Endodermal cell (in vitro differentiated cells): ENCODE data around the gene CALML5. TPM values are rescaled to one million over a fixed set of nuclear protein-coding genes. Genes with fewer than 3 reads are reported as not detected.

Experiments
- DNase-seq: peaks from one replicate; pipeline ENCODE4 v3.0.0-alpha.2; 2017
- H3K27ac ChIP-seq: 2 replicates; pipeline ENCODE4 v1.5.1; 2013; ENCODE audit warnings: mild to moderate bottlenecking, low read depth, low read length, moderate library complexity
- H3K27me3 ChIP-seq: 2 replicates; pipeline ENCODE4 v1.6.1; 2013; ENCODE audit warnings: mild to moderate bottlenecking, low read length, moderate library complexity; ENCODE audit not compliant: insufficient read depth, control insufficient read depth, poor library complexity, severe bottlenecking
- H3K36me3 ChIP-seq: 2 replicates; pipeline ENCODE4 v1.7.0; 2013; ENCODE audit warnings: mild to moderate bottlenecking, low read length, moderate library complexity; ENCODE audit not compliant: control insufficient read depth, insufficient read depth
- H3K4me1 ChIP-seq: one replicate; pipeline ENCODE4 v1.7.0; 2013; ENCODE audit warnings: low read length; ENCODE audit not compliant: control insufficient read depth, insufficient read depth
- H3K4me3 ChIP-seq: 2 replicates; pipeline ENCODE4 v1.5.1; 2013; ENCODE audit warnings: mild to moderate bottlenecking, low read length, moderate library complexity
- H3K9ac ChIP-seq: 2 replicates; pipeline ENCODE4 v1.6.1; 2013; ENCODE audit warnings: mild to moderate bottlenecking, low read length, moderate library complexity; ENCODE audit not compliant: poor library complexity, severe bottlenecking; ENCODE audit errors: extremely low read depth
- H3K9me3 ChIP-seq: 2 replicates; pipeline ENCODE4 v1.6.1; 2013; ENCODE audit warnings: mild to moderate bottlenecking, low read length, moderate library complexity; ENCODE audit not compliant: control insufficient read depth
- H3K27ac Mint-ChIP-seq: 2 replicates; pipeline ENCODE4 v1.8.0; 2020; ENCODE audit warnings: mixed read lengths
- H3K27me3 Mint-ChIP-seq: 2 replicates; pipeline ENCODE4 v1.8.0; 2021; ENCODE audit warnings: mild to moderate bottlenecking, mixed read lengths; ENCODE audit not compliant: insufficient read depth
- H3K36me3 Mint-ChIP-seq: 2 replicates; pipeline ENCODE4 v1.8.0; 2020; ENCODE audit warnings: low read depth, mixed read lengths
- H3K4me1 Mint-ChIP-seq: 2 replicates; pipeline ENCODE4 v1.8.0; 2020; ENCODE audit warnings: mixed read lengths
- H3K4me3 Mint-ChIP-seq: 2 replicates; pipeline ENCODE4 v1.8.0; 2020; ENCODE audit warnings: mild to moderate bottlenecking, moderate library complexity, mixed read lengths
- H3K9me3 Mint-ChIP-seq: 2 replicates; pipeline ENCODE4 v1.8.0; 2020; ENCODE audit warnings: mild to moderate bottlenecking, mixed read lengths
- CTCF ChIP-seq: fragments of 200-600 bp; sonication (generic); conservative IDR thresholded peaks from 2 replicates; pipeline ENCODE4 v1.5.0; 2021; ENCODE audit warnings: antibody characterized with exemption, mild to moderate bottlenecking
- WGBS, 2 experiments: methylation state at CpG; one replicate each; pipeline versions ENCODE4 v1.1.5 to v1.1.7; 2013; ENCODE audit warnings: missing lambda C conversion rate in 2 of 2, mixed read lengths in 1 of 2; ENCODE audit not compliant: insufficient coverage in 1 of 2, insufficient read length in 1 of 2; 5-methylcytosine and 5-hydroxymethylcytosine counted together
- total RNA-seq, 2 donors: library from RNA; stranded (reverse); fragmentation: NEBNext Ultra II Directional in 1 of 2; extraction: Animal tissue kit (Norgen Biotek cat#: 25700) in 1 of 2; gene quantifications; 2 replicates in 1 of 2; 3 replicates in 1 of 2; pipeline ENCODE4 v1.2.1, GENCODE V29; 2021

Gene CALML5
- total RNA-seq, 2 donors from 2014 or later, result not detected

- Histone ChIP-seq H3K9me3 (no peaks in the 10 kb centered on the region), H3K27me3 (no peaks in the 10 kb centered on the region), H3K4me3 (no peak overlapping the region), H3K9ac (no peak overlapping the region), H3K27ac (no peak overlapping the region), H3K4me1 (peaks cover 10% of the 10 kb centered on the region), H3K36me3 (no peaks in the 10 kb centered on the region)
- H3K36me3 Mint-ChIP-seq, result no peaks in the 10 kb centered on the region
- 95 to 97% methylated on average over 5 to 7 of the region's 7 CpGs for WGBS, 2 experiments
- peaks cover 5% of the 10 kb centered on the region for H3K9me3 Mint-ChIP-seq
- H3K27ac Mint-ChIP-seq, result no peak overlapping the region
- H3K4me3 Mint-ChIP-seq, result no peak overlapping the region
- DNase-seq, result peak; percentile 32
- no peaks in the 10 kb centered on the region for H3K27me3 Mint-ChIP-seq
- TF ChIP-seq CTCF, result no peak
- peaks cover 13% of the 10 kb centered on the region for H3K4me1 Mint-ChIP-seq
Observed at GRCh38 chr10:5536486-5537081, 37.2 kb upstream of the CALML5 start.

GRCh38 chr10:5534880-5535856 lies 35.8 kb upstream of the CALML5 start:
- DNase-seq, result peak; percentile 12
- H3K4me1 ChIP-seq, result peaks cover 10% of the 10 kb centered on the region
- no peaks in the 10 kb centered on the region for H3K9me3 Mint-ChIP-seq
- H3K27me3 ChIP-seq, result no peaks in the 10 kb centered on the region
- H3K27ac ChIP-seq, result no peak overlapping the region
- no peak overlapping the region for H3K9ac ChIP-seq
- H3K4me1 Mint-ChIP-seq, result peaks cover 13% of the 10 kb centered on the region
- no peak overlapping the region for H3K4me3 Mint-ChIP-seq
- TF ChIP-seq CTCF, result no peak
- no peaks in the 10 kb centered on the region for H3K9me3 ChIP-seq
- H3K27ac Mint-ChIP-seq, result no peak overlapping the region
- no peaks in the 10 kb centered on the region for H3K36me3 ChIP-seq
- no peaks in the 10 kb centered on the region for H3K36me3 Mint-ChIP-seq
- H3K4me3 ChIP-seq, result no peak overlapping the region
- peaks cover 1% of the 10 kb centered on the region for H3K27me3 Mint-ChIP-seq
- WGBS, 2 experiments, result 88 to 90% methylated on average over 5 to 8 of the region's 8 CpGs

GRCh38 chr10:5534051-5534821 lies 34.9 kb upstream of the CALML5 start:
- Histone ChIP-seq H3K4me1 (peaks cover 10% of the 10 kb centered on the region), H3K9ac (no peak overlapping the region), H3K4me3 (no peak overlapping the region), H3K36me3 (no peaks in the 10 kb centered on the region), H3K27me3 (no peaks in the 10 kb centered on the region), H3K9me3 (no peaks in the 10 kb centered on the region), H3K27ac (no peak overlapping the region)
- Mint-ChIP-seq H3K4me1 (peaks cover 13% of the 10 kb centered on the region), H3K36me3 (no peaks in the 10 kb centered on the region), H3K27ac (no peak overlapping the region), H3K9me3 (no peaks in the 10 kb centered on the region), H3K4me3 (no peak overlapping the region), H3K27me3 (peaks cover 1% of the 10 kb centered on the region)
- no peak for TF ChIP-seq CTCF
- 92 to 94% methylated on average over 34 to 38 of the region's 38 CpGs for WGBS, 2 experiments
- DNase-seq, result peak; percentile 27
